ENCODE results near the gene TIE1. TPM values are rescaled to one million over a fixed set of nuclear protein-coding genes. Genes with fewer than 3 reads are reported as not detected.

Gene TIE1
- total and polyA plus RNA-seq, 9 donors, result 6.4 to 29.3 (median 11.5) TPM

DNA sequence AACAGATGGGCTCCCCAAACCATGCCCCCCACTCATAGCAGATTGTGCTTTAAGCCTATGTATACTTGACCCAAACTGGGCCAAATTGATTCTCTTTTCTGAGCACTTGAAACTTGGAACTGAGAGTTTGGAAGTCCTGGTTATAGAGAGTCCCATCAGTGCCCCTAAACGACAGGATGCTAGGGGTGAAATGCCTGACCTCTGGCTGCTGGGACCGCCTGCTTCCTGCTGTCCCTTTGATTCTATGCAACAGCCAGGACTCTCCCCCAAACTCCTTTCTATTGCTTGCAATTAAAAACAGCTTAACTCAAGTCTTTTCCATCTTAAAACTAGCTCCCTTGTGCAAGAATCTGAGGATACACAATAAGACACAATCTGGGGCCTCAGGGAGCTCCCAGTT is 20.1 kb upstream of the TIE1 start:
- H3K36me3 ChIP-seq, result no peaks in the 10 kb centered on the region
- H3K27me3 ChIP-seq, result no peaks in the 10 kb centered on the region
- H3K4me1 ChIP-seq (ENCODE audit: insufficient read depth), result no peaks in the 10 kb centered on the region
- no peak overlapping the region for H3K4me3 ChIP-seq
- WGBS, 3 donors, result 29 to 54% (median 43%) methylated on average over 2 of the region's 2 CpGs
- no peaks in the 10 kb centered on the region for H3K9me3 ChIP-seq
- intact Hi-C loops (cut with DNase I), result no loop called here
- no peak overlapping the region for H3K27ac ChIP-seq
- TF ChIP-seq, protein P1, sequence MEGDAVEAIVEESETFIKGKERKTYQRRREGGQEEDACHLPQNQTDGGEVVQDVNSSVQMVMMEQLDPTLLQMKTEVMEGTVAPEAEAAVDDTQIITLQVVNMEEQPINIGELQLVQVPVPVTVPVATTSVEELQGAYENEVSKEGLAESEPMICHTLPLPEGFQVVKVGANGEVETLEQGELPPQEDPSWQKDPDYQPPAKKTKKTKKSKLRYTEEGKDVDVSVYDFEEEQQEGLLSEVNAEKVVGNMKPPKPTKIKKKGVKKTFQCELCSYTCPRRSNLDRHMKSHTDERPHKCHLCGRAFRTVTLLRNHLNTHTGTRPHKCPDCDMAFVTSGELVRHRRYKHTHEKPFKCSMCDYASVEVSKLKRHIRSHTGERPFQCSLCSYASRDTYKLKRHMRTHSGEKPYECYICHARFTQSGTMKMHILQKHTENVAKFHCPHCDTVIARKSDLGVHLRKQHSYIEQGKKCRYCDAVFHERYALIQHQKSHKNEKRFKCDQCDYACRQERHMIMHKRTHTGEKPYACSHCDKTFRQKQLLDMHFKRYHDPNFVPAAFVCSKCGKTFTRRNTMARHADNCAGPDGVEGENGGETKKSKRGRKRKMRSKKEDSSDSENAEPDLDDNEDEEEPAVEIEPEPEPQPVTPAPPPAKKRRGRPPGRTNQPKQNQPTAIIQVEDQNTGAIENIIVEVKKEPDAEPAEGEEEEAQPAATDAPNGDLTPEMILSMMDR (IDR thresholded peaks at IDR 0.05), result no peak
- TF ChIP-seq EP300 (IDR thresholded peaks at IDR 0.05), result no peak
- TF ChIP-seq POLR2A (IDR thresholded peaks at IDR 0.05), result no peak
- DNase-seq, result no peak

DNA sequence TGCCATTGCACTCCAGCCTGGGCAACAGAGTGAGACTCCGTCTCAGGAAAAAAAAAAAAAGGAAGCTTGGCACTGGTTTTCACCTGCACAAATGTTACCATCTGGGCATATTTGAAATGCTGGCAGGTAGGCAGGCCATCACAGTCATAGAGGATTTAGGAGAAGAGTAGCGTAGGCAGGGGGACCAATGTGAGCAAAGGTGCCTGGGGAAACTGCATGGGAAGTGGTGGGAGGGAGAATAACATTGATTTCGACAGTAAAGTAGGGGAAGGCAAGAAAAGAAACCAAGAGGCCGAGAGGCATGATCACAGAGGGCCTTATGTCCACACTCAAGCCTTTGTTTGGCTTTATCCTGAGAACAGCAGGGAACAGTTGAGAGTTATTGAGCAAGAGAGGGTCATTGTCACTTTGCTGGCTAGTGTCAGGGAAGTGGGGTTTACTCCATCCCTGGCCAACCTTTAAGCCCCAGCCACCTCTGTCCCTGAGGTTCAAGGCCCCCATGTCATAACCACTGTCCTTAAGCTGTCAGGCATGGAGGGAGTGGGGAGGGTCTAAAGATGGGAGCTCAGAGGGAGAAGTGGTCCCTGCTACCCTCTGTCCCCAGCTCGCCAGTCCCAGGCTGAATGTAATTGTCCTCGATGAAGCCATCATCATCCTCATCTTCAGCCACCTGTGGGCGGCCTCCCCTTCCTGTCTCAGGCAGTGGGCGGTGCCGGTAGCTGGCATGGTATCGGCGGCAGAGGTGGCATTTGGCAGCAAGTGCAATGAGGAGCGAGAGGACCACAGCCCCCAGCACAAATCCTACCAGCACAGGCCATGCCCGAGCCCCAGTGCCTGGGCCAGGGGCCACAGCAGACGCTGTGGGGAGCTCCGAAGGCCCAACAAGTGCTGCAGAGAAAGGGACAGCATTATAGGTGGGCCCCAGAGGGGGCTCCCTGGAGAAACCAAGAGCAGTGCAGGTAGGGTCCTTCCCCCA is 18.3 kb upstream of the TIE1 start:
- no peak overlapping the region for H3K27ac ChIP-seq
- DNase-seq, result peak in 1 of 5 donors; percentile 13
- 87 to 92% (median 89%) methylated on average over 11 to 15 of the region's 15 CpGs for WGBS, 3 donors
- intact Hi-C loops (cut with DNase I), result no loop called here
- H3K4me3 ChIP-seq, result no peak overlapping the region
- H3K9me3 ChIP-seq, result no peaks in the 10 kb centered on the region
- no peaks in the 10 kb centered on the region for H3K27me3 ChIP-seq
- H3K4me1 ChIP-seq (ENCODE audit: insufficient read depth), result no peaks in the 10 kb centered on the region
- H3K36me3 ChIP-seq, result no peaks in the 10 kb centered on the region
- TF ChIP-seq, protein P1 (IDR thresholded peaks at IDR 0.05), result no peak
- no peak for TF ChIP-seq POLR2A (IDR thresholded peaks at IDR 0.05)
- TF ChIP-seq EP300 (IDR thresholded peaks at IDR 0.05), result no peak

DNA sequence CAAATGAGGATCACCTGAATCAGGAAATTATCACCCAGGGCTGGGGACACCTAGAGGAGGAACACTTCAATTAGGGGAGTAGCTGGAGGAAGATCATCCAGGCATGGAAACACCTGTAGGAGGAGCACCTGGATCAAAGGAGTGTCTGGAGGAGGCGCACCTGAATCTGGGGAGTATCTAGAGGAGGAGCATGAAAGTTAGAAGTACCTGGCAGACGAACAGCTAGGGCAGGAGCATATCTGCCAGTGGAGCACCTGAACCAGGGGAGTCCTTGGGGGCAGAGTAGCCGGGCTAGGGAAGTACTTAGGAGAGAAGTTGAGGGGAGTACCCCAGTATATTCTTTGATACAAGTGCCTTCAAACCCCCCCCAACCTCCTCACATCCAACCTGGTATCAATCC is 16.7 kb upstream of the TIE1 start:
- H3K4me1 ChIP-seq (ENCODE audit: insufficient read depth), result peaks cover 7% of the 10 kb centered on the region
- H3K4me3 ChIP-seq, result no peak overlapping the region
- no peaks in the 10 kb centered on the region for H3K27me3 ChIP-seq
- intact Hi-C loops (cut with DNase I), result no loop called here
- H3K9me3 ChIP-seq, result no peaks in the 10 kb centered on the region
- no peaks in the 10 kb centered on the region for H3K36me3 ChIP-seq
- H3K27ac ChIP-seq, result no peak overlapping the region
- no peak for TF ChIP-seq EP300 (IDR thresholded peaks at IDR 0.05)
- no peak for TF ChIP-seq POLR2A (IDR thresholded peaks at IDR 0.05)
- TF ChIP-seq, protein P1 (IDR thresholded peaks at IDR 0.05), result no peak
- peak in 1 of 5 donors; percentile 5 for DNase-seq
- WGBS, 3 donors, result 89 to 93% (median 91%) methylated on average over 3 of the region's 3 CpGs

DNA sequence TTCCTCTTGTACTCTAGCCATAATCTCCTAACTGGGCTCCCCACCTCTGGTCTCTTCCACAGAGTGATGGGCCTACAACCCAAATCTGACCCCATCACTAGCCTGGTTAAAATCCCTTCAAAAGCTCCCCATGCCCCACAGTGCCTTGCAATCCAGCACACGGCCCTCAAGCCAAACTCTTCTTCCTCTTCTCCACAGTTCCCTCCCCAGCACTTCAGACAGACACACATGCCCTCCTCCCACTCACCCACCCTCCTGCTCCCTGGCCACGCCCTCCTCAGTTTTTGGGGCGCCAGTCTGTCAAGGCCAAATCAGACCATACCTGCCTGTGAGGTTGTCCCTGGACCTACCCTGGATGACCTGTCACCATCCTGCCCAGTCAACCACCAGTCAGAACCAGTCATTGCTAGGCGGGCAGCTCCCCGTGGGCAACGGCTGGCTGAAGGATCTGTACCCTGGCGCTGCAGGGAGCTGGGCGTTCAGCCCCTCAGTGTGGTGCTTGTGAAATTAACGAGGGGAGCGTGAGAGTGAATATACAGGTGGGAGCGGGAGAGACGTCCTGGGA is 16.2 kb upstream of the TIE1 start:
- Histone ChIP-seq H3K4me1 (ENCODE audit: insufficient read depth) (peaks cover 11% of the 10 kb centered on the region), H3K4me3 (no peak overlapping the region), H3K27ac (no peak overlapping the region), H3K9me3 (no peaks in the 10 kb centered on the region), H3K27me3 (no peaks in the 10 kb centered on the region), H3K36me3 (no peaks in the 10 kb centered on the region)
- intact Hi-C loops (cut with DNase I), result no loop called here
- peak in 1 of 5 donors; percentile 17 for DNase-seq
- TF ChIP-seq, protein P1 (IDR thresholded peaks at IDR 0.05), result no peak
- no peak for TF ChIP-seq POLR2A (IDR thresholded peaks at IDR 0.05)
- no peak for TF ChIP-seq EP300 (IDR thresholded peaks at IDR 0.05)
- 71 to 80% (median 74%) methylated on average over 12 of the region's 12 CpGs for WGBS, 3 donors

Measured in ovary (tissue), 9 donors.